Esophagus muscularis mucosa (tissue), 3 donors: ENCODE data around the gene TENT5C.

Experiments used
- CTCF ChIP-seq, 3 experiments: fragments of 200-600 bp in 2 of 3; fragments of 450-650 bp in 1 of 3; sonication (generic) in 2 of 3; IDR thresholded peaks; one replicate each; pipeline ENCODE4 v1.5.1; 2017 to 2019; ENCODE audit warnings: antibody characterized with exemption in 3 of 3, mild to moderate bottlenecking in 2 of 3, moderate library complexity in 1 of 3
- POLR2A ChIP-seq: fragments of 450-650 bp; IDR thresholded peaks from one replicate; pipeline ENCODE4 v1.6.1; 2017; ENCODE audit warnings: antibody characterized with exemption, moderate library complexity, mild to moderate bottlenecking, low read depth

GRCh38 chr1:117657949-117658660, 52.3 kb downstream of the TENT5C start:
- no peak for TF ChIP-seq POLR2A
- TF ChIP-seq CTCF (IDR thresholded peaks at IDR 0.05): no peak
